Glutamatergic neuron (in vitro differentiated cells): ENCODE data around the gene ANAPC1. TPM values are rescaled to one million over a fixed set of nuclear protein-coding genes. Genes with fewer than 3 reads are reported as not detected.
"Not testable (repeated sequence)": the region's sequence is repeated elsewhere in the genome, so short reads cannot be mapped to it uniquely, and the experiment has no call there.

Source experiments
- DNase-seq: peaks from one replicate; pipeline ENCODE4 v3.0.0; 2022
- H3K27ac Mint-ChIP-seq: one replicate; pipeline ENCODE4 v1.8.0; 2020; ENCODE audit warnings: mild to moderate bottlenecking, mixed read lengths, inconsistent platforms; ENCODE audit not compliant: unreplicated experiment
- H3K27me3 Mint-ChIP-seq: one replicate; pipeline ENCODE4 v1.8.0; 2020; ENCODE audit warnings: mild to moderate bottlenecking, moderate library complexity, mixed read lengths, inconsistent platforms; ENCODE audit not compliant: unreplicated experiment
- H3K36me3 Mint-ChIP-seq: one replicate; pipeline ENCODE4 v1.8.0; 2020; ENCODE audit warnings: mild to moderate bottlenecking, mixed read lengths, inconsistent platforms; ENCODE audit not compliant: unreplicated experiment
- H3K4me1 Mint-ChIP-seq: one replicate; pipeline ENCODE4 v1.8.0; 2020; ENCODE audit warnings: mild to moderate bottlenecking, low read depth, mixed read lengths, inconsistent platforms; ENCODE audit not compliant: unreplicated experiment
- H3K4me3 Mint-ChIP-seq: one replicate; pipeline ENCODE4 v1.8.0; 2020; ENCODE audit warnings: mild to moderate bottlenecking, mixed read lengths, inconsistent platforms; ENCODE audit not compliant: unreplicated experiment
- H3K9me3 Mint-ChIP-seq: one replicate; pipeline ENCODE4 v1.8.0; 2020; ENCODE audit warnings: mild to moderate bottlenecking, moderate library complexity, mixed read lengths, inconsistent platforms; ENCODE audit not compliant: unreplicated experiment
- CTCF ChIP-seq: fragments of 200-600 bp; sonication (generic); IDR thresholded peaks from one replicate; pipeline ENCODE4 v1.5.0; 2021; ENCODE audit not compliant: partially characterized antibody, unreplicated experiment
- total RNA-seq: library from RNA; stranded (reverse); fragmentation: NEBNext Ultra II Directional; extraction: Animal tissue kit (Norgen Biotek cat#: 25700); gene quantifications from one replicate; pipeline ENCODE4 v1.2.1, GENCODE V29; 2021; ENCODE audit not compliant: unreplicated experiment

Gene ANAPC1
- total RNA-seq, 1 donor from 2014 or later = 33.4 TPM

- not testable (repeated sequence) for H3K9me3 Mint-ChIP-seq, H3K27me3 Mint-ChIP-seq, H3K36me3 Mint-ChIP-seq, H3K4me3 Mint-ChIP-seq, H3K27ac Mint-ChIP-seq, H3K4me1 Mint-ChIP-seq, DNase-seq
Observed at GRCh38 chr2:111852544-111852943, 31.4 kb downstream of the ANAPC1 start.

- H3K4me1 Mint-ChIP-seq, H3K4me3 Mint-ChIP-seq, H3K36me3 Mint-ChIP-seq, H3K27ac Mint-ChIP-seq, H3K9me3 Mint-ChIP-seq, H3K27me3 Mint-ChIP-seq: not testable (repeated sequence)
- peak; percentile 23 for TF ChIP-seq CTCF
- peak; percentile 58 for DNase-seq
Observed at GRCh38 chr2:111850646-111851045, 33.3 kb downstream of the ANAPC1 start.

GRCh38 chr2:111839625-111840282 is 44.2 kb downstream of the ANAPC1 start:
- not testable (repeated sequence) for DNase-seq, H3K9me3 Mint-ChIP-seq, H3K4me3 Mint-ChIP-seq, H3K36me3 Mint-ChIP-seq, H3K4me1 Mint-ChIP-seq, H3K27ac Mint-ChIP-seq, H3K27me3 Mint-ChIP-seq

- H3K4me3 Mint-ChIP-seq, H3K36me3 Mint-ChIP-seq, H3K4me1 Mint-ChIP-seq, H3K27me3 Mint-ChIP-seq, DNase-seq, H3K27ac Mint-ChIP-seq, H3K9me3 Mint-ChIP-seq: not testable (repeated sequence)
Observed at GRCh38 chr2:111838992-111839391, 45.0 kb downstream of the ANAPC1 start.

GRCh38 chr2:111834221-111834620 is 49.8 kb downstream of the ANAPC1 start:
- not testable (repeated sequence) for H3K27me3 Mint-ChIP-seq, H3K4me1 Mint-ChIP-seq, H3K9me3 Mint-ChIP-seq, H3K36me3 Mint-ChIP-seq, DNase-seq, H3K27ac Mint-ChIP-seq, H3K4me3 Mint-ChIP-seq

- H3K9me3 Mint-ChIP-seq, H3K27me3 Mint-ChIP-seq, H3K36me3 Mint-ChIP-seq, H3K4me1 Mint-ChIP-seq, DNase-seq, H3K27ac Mint-ChIP-seq, H3K4me3 Mint-ChIP-seq: not testable (repeated sequence)
Observed at GRCh38 chr2:111830479-111830878, 53.5 kb downstream of the ANAPC1 start.

- not testable (repeated sequence) for H3K27me3 Mint-ChIP-seq, H3K27ac Mint-ChIP-seq, DNase-seq, H3K4me3 Mint-ChIP-seq, H3K4me1 Mint-ChIP-seq, H3K36me3 Mint-ChIP-seq, H3K9me3 Mint-ChIP-seq
Observed at GRCh38 chr2:111828217-111828766, 55.7 kb downstream of the ANAPC1 start.

- H3K4me3 Mint-ChIP-seq, H3K9me3 Mint-ChIP-seq, H3K27ac Mint-ChIP-seq: not testable (repeated sequence)
Observed at GRCh38 chr2:111812970-111813622, 70.9 kb downstream of the ANAPC1 start.

GRCh38 chr2:111790633-111791032 is 93.4 kb downstream of the ANAPC1 start:
- H3K9me3 Mint-ChIP-seq, H3K27ac Mint-ChIP-seq, H3K4me3 Mint-ChIP-seq, DNase-seq, H3K27me3 Mint-ChIP-seq, H3K36me3 Mint-ChIP-seq, H3K4me1 Mint-ChIP-seq: not testable (repeated sequence)

More at GRCh38 chr2:111812970-111813622, 70.9 kb downstream of the ANAPC1 start:
- not testable (repeated sequence) for DNase-seq, H3K36me3 Mint-ChIP-seq, H3K4me1 Mint-ChIP-seq, H3K27me3 Mint-ChIP-seq

- H3K9me3 Mint-ChIP-seq, DNase-seq, H3K4me1 Mint-ChIP-seq, H3K27me3 Mint-ChIP-seq, H3K4me3 Mint-ChIP-seq, H3K36me3 Mint-ChIP-seq, H3K27ac Mint-ChIP-seq: not testable (repeated sequence)
Observed at GRCh38 chr2:111784081-111784480, 99.9 kb downstream of the ANAPC1 start.

GRCh38 chr2:111782195-111782594 is 101.8 kb downstream of the ANAPC1 start:
- not testable (repeated sequence) for H3K27ac Mint-ChIP-seq, H3K27me3 Mint-ChIP-seq, H3K4me3 Mint-ChIP-seq, DNase-seq, H3K4me1 Mint-ChIP-seq, H3K36me3 Mint-ChIP-seq, H3K9me3 Mint-ChIP-seq
